ENCODE data around the gene OR6B2.

GRCh38 chr2:239993291-239993690 lies 36.9 kb downstream of the OR6B2 start:
- no peak for TF ChIP-seq CTCF (IDR thresholded peaks at IDR 0.05)
- TF ChIP-seq POLR2A (IDR thresholded peaks at IDR 0.05) = no peak

Measured in lower leg skin (tissue), 3 donors.